Sciatic nerve (tissue), 2 donors: ENCODE data around the gene SLC6A17. TPM values are rescaled to one million over a fixed set of nuclear protein-coding genes. Genes with fewer than 3 reads are reported as not detected.

ENCODE experiments used
- ATAC-seq: fragments of 200-7000 bp; cut with Tn5 transposase; one replicate; pipeline ENCODE4 v1.9.1; 2020; ENCODE audit warnings: mild to moderate bottlenecking, moderate library complexity
- DNase-seq: peaks from one replicate; pipeline ENCODE4 v3.0.0-alpha.2; 2020; ENCODE audit warnings: low spot score
- intact Hi-C: fragments of 100-400 bp; cut with DNase I; formaldehyde crosslinking; loops from one replicate; pipeline ENCODE4 v1.14.2; 2022
- total RNA-seq: library from RNA; stranded (reverse); fragmentation: NEBNext Ultra II Directional; extraction: Animal tissue kit (Norgen Biotek cat#: 25700); gene quantifications from one replicate; pipeline ENCODE4 v1.2.1, GENCODE V29; 2021
- donor health status: DM: no; HTN: no; CAD: no.
- donor health status: DM: no; HTN: no; CAD: no.

Gene SLC6A17
- total RNA-seq, 1 donor from 2014 or later = not detected

DNA sequence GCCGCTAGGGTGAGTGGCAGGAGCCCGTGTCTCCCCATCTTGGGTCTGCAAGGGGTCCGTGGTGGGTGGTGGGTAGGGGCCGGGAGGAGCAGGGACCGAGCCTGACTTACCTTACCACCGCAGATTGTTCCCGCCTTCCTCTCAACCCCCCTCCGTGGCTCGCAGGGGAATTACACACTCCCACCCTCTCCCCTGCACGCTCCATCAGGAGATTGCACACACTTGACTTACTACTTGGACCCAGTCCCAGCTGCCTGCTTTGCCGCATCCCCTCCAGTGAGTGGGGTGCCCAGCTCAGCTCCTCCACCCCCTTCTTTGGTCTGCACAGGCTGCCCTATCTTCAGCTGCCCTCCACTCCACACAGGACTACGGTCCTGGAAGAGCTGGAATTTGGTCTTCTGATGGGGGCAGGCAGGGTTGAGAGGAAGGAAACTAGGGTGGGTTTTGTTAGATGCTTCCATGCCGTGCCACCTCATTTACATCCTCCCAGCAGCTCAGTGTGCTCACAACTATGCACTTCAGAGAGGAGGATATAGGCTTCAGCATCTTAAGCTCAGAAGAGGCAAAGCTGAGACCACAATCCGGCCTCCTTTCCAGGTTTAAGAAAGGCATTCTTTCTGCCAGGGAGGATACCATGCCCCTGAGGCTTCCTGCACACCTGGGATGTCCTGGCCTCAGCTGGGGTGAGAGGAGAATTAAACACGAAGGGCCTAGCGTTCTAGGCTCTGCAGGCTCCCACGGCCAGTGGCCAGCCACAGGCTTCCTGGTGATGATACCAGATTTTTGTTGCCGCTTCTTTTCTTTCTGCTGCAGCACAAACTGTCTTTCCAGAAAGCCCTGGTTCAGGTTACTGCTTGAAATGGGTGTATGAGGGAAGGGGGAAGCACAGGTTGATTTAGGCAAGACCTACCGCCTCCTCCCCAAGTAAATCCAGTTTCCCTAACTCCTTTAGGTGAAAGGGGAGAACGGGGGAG, 62.2 kb downstream of the SLC6A17 start:
- no peak for ATAC-seq

DNA sequence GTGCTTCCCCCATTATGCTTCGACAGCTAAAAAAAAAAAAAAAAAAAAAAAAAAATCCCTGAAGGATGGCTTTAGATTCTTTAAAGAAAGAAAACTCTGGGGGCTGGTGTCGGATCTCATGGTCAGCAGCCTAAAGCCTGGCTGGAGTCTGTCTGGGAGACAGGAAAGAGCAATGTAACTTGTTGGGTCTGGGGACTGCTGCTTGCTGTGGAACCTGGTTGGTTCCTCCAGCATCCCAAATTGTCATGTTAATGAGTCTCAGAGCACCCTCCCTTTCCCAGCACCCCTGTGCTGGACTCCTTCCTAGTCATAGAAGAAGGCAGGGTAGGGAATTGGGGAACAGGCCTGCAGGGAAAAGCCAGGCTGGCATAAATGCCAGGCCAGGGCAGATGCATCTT, 62.8 kb downstream of the SLC6A17 start:
- DNase-seq (no peak), ATAC-seq (no peak)
- intact Hi-C loops = no loop called here

More for the DNA sequence above, 62.2 kb downstream of the SLC6A17 start:
- no peak for DNase-seq
- intact Hi-C loops = no loop called here

DNA sequence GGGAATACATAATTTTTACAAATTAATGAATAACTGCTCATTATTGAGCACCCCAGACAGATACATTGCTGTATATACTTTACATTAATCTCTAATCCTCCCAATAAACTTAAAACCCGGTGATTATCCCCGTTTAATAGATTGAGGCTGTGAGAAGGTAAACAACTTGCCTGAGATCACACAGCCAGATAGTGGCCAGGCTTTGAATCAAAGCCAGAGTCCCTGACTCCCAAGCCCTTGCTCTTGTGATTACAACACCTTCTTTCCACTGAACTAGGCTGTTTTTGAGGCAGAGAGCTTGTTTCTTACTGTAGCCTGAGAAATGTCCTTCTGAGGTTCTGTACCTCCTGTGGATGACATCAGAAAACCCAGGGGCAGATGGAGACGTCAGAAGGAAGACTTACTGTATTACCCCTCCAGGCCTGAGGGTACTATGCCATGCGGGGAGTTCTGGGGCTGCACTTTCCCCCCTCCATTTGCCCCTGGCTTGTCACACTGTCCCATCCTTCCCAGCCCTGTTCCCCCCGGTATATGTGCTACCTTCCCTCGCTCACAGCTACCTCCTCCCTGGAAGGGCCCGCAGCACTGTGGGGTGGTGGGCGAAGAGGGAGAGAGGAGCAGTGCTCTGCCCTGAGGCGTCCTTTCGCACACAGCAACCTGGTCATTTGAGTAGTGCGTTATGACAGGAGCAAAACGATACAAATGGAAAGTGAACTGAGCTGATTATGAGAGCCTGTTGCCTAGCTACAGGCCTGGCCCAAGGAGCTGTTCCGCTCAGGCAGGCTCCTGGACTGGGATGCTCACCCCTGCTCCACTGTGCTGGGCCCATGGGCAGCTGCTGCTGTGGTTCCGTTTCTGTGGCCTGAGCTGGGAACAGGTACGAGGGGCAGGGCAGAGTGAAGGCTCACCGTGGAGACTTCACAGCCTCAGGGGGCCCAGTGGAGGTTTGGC, 64.4 kb downstream of the SLC6A17 start:
- intact Hi-C loops = no loop called here
- DNase-seq (no peak), ATAC-seq (no peak)

DNA sequence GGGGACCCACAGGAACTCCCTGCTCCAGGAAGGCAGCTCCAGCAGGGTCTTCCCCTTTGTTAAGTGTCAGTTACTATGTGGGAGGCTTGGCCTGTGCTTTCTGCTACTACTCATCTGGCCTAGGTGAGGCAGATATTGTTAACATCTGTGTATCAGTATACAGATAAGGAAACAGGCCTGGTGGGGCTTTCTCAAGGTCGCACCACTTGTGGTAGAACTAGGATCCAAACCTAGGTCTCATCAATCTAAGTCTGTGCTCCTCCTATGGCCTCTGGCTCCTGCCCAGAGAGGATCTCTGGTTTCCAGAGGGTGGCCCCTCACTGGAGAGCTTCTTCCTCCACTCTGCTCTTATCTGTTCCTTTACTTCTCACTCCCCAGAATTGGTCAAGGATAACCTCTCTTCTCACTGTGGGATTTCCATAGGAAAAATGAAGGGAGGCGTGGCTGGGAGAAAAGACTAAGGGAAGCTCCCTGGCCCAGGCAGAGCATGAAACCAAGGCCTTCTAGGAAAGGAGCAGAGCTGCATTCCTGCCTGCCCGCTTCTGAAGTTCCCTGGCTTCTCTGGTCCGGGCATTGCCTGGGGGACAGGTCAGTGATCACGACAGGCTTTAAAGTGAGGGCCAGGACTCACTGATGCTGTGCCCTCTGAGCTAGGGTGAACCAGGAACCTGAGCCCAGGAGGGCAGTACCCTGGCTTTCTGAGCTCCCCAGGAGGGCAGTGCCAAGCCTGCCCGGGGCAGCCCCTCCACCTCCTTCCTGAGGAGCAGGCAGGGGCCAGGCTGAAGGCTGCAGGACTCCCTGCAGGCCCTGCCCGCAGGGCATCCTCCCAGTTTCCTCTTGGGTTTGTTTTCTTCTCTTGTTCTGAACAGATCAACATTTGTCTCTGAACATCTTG, 65.6 kb downstream of the SLC6A17 start:
- ATAC-seq (no peak), DNase-seq (no peak)
- intact Hi-C loops = no loop called here

DNA sequence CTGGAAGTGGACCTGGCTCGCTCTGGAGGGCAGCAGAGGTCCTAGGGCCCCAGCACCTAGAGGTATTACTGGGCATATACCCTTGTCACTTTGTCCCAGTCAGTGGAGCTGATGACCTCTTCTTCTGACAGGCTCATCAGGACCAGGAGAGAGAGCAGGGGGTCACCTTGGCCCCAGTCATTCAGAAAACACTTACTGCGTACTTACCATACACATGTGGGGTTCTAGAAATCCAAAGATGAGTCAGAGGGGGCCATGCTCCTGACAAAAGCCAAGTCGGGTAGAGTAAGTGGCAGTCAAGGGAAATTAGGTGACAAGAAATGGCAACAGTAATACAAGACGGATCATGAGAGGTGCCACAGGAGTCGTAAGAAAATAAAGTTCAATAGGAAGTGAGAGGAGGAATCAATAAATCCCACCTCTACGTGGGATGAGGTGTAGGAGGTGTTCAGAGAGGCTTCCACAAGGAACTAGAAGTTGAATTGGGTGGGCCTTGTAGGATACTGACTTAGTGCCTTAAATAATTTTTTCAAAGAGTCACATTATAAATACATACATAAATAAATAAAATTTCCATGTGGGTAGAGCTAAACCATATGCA, 66.7 kb downstream of the SLC6A17 start:
- no peak for ATAC-seq
- no peak for DNase-seq
- intact Hi-C loops = no loop called here

DNA sequence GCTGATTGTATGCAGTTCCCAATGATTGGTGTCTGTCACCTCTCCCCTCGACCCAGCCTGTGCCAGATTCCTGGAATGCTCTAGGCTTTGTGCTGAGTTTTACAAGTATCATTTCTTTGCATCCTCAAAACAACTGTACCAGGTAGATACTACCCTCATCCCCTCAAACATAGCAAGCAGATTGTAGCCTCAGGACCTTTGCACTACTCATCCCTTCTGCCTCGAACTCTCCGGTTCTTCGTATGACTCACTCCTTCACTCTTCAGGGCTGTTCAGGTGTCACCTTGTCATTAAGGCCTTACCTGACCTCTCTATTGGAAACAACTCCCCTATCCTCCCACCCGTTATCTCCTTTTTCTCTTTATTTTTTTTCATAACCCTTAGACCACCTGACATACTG, 67.8 kb downstream of the SLC6A17 start:
- DNase-seq (no peak), ATAC-seq (no peak)
- intact Hi-C loops = no loop called here

DNA sequence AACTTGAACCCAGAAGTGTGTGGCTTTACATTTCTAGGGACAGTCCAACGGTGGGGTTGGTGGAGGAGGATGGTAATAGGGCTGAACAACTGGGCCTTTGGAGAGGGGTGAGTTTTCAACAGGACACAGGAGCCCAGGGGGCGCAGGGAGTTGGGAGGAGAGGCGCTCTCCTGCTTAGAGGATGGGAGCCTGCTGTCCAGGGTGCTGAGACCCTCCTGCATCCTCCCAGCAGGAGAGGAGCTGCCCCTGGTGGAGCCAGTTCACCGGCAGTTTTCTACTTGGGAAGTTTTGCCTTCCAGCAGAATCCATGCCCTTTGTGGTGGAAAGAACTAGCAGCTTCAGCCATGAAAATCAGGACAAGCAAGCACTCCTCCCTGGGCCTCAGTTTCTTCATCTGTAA, 68.4 kb downstream of the SLC6A17 start:
- DNase-seq (no peak), ATAC-seq (no peak)
- intact Hi-C loops = no loop called here

DNA sequence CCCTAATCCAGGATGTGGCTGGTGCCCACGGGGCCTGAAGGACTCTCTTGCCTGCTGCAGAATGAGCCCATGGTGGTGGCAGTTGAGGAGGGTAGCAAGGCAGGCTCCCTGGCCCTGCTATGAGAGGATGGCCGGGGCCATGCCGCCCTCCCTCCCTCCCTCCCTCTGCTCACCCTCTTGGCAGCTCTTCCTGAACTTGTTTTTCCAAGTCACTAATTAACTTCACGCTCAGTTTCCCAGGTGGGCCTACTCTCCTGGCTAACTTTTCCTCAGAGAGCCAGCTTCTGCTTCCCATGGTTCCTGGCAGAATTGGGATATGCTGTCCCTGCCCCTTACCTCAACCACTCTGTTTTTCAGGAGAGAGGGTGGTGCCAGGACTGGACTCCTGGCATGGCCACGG, 70.0 kb downstream of the SLC6A17 start:
- ATAC-seq (no peak), DNase-seq (no peak)
- intact Hi-C loops = no loop called here

DNA sequence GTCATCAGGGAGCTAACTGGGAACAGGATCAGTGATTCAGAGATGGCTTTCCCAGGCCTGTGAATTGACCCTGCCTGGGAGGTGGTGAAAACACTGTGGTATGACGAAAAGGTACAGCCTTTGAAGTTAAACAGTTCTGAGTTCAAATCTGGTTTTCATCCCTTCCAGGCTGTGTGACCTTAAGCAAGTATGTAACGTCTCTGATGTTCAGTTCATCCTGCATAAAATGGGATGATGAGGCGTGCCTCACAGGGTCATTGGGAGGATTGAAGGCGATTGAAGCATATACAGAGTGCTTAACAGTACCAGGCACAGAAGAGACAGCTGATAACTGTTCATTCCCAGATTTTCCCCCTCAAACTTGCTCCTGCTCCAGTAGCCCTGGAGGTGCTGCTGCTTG, 70.8 kb downstream of the SLC6A17 start:
- ATAC-seq (no peak), DNase-seq (no peak)
- intact Hi-C loops = no loop called here

DNA sequence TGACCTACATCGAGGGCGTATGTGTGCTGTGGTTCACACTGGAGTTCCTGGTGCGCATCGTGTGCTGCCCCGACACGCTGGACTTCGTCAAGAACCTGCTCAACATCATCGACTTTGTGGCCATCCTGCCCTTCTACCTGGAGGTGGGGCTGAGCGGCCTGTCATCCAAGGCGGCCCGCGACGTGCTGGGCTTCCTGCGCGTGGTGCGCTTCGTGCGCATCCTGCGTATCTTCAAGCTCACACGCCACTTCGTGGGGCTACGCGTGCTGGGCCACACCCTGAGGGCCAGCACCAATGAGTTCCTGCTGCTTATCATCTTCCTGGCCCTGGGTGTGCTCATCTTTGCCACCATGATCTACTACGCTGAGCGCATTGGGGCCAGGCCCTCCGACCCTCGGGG, 72.8 kb downstream of the SLC6A17 start:
- DNase-seq = no peak
- no peak for ATAC-seq
- intact Hi-C loops = no loop called here

DNA sequence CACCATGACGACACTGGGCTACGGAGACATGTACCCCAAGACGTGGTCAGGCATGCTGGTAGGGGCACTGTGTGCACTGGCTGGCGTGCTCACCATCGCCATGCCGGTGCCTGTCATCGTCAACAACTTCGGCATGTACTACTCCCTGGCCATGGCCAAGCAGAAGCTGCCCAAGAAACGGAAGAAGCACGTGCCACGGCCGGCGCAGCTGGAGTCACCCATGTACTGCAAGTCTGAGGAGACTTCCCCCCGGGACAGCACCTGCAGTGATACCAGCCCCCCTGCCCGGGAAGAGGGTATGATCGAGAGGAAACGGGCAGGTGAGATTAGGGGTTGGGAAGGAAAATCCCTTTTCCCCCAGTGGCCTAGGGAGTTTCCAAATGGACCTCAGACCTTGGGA, 73.3 kb downstream of the SLC6A17 start:
- DNase-seq = no peak
- ATAC-seq = no peak
- intact Hi-C loops = no loop called here

DNA sequence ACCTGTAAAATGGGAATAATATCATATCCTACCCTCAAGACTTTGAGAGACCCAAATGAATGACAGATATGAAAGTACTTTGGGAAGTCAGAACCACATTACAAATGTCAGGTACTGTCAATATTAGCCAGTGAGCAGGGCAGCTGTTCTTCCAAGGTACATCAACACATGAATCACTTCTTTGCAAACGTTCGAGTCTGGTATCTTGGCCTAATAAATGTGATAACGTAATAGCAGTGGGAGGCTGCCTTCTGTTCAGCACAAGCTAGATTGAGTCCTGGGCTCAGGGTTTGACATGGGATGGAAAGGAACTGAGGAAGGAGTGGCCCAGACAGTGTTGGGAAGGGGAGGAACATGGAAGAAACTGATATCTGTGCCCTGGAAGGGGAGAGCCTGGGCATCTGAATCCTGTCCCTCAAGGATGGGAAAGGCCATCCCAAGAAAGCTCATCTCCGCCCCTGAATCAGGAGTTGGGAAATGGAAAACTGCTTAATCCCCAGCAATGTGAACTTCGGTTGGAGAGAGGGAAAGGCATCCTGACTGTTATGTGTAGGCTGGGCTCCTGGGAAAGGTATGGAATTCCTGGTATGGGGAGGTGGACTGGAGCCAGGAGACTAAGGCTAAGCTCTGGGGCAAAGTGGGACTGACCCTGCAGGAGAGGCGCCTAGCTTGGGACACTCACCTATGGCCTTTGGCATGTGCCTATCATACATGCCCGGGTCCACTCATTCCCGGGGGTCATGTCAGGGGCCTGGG, 74.1 kb downstream of the SLC6A17 start:
- intact Hi-C loops = no loop called here
- no peak for DNase-seq
- no peak for ATAC-seq

DNA sequence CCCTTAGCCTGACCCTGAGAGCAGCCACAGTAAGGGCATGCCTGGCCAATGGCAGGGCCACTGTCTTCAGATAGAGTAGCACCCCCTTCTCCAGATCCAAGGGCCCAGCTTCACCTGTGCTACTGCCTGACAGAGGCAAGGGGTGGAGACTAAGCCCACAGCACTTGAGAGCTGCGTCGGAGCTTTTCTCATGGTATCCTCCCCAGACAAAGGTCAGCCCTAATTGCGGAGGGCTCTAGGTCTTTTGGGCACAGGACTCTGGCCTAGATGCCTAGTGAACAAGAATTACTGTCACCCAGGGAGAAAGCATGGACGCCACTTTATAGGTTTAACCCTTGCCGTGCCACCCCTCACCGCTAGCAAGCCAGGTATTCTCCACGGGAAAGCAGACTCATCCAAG, 74.9 kb downstream of the SLC6A17 start:
- ATAC-seq = no peak
- DNase-seq = no peak
- intact Hi-C loops = no loop called here

DNA sequence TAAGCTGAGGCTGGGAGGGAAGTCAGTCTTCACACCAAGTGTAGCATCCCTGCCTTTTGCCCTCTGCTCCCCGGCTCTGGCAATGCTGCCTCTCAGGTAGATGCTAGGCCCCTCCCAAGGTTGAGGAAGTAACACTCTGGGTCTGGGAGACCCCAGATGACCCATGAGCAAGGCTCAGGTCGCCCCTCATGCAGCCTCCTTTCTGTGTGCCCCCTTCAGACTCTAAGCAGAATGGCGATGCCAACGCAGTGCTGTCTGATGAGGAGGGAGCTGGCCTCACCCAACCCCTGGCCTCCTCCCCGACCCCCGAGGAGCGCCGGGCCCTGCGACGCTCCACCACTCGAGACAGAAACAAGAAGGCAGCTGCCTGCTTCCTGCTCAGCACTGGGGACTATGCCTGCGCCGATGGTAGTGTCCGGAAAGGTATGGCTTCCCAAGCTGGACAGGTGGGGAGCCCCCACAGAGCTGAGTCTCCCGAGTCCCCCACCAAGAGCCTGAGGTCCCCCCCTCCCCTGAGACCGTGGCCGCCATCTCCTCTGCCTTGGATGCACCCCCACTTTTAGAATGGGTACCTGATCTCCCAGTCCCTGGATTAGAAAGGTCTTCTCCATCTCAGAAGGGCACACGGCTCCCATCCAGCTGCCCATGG, 75.6 kb downstream of the SLC6A17 start:
- no peak for ATAC-seq
- intact Hi-C loops = no loop called here
- DNase-seq = no peak

DNA sequence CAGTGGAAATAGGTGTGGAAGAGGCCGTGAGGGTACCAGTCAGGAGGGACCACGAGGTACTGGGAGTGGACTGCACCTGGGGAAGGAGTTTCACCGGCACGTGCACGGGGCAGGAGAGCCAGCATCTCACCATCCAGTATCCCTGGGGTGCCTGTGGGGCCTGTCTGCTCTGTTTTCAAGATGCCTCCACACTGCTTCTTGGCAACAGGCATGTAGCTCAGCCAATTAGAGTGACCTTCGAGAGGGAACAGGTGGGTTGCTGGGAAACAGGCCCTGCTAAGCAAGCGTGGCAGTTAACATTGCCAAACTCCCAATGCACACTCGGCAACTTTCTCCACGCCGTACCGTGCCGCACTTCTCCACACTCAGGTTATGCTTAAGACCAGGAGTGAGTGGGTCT, 77.5 kb downstream of the SLC6A17 start:
- ATAC-seq (no peak), DNase-seq (no peak)
- intact Hi-C loops = no loop called here

DNA sequence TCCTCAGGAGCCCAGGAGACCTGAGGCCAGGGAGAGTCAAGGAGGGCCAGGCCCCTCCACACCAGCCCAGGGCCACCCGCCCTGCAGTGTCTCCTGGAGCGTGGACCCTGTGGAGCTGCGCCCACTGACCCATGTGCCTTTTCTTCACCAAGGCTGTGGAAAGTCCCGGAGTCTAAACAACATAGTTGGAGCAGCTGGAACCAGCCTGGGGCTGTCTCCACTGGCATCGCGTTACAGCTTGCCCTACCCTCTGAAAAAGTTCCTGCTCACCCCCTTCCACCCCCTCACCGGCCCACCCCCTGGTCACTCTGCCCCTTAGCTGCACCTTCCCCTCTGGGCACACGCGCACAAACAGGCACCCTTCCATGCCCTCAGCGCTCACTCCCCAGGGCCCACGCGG, 78.1 kb downstream of the SLC6A17 start:
- intact Hi-C loops = no loop called here
- no peak for ATAC-seq

DNA sequence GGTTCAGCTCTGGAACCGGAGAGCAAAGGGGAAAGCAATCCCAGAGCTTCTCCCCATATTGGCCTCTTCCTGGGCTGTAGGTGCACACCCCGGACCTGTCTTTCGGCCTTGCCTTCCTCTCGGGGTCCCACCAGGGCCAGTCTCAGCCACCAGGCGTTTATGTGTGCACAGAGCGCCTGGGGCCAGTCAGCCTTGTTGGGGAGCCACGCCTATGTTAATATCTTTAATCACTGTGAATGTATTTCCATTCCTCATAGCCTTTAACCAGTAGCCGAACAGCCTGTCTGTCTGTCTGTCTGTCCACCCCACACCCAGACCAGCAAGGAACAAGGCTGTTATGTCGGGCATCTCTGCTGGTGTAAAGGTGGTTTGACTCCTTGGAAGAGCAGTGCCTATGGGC, 78.6 kb downstream of the SLC6A17 start:
- ATAC-seq = no peak
- intact Hi-C loops = no loop called here

More for the DNA sequence above, 78.1 kb downstream of the SLC6A17 start:
- DNase-seq = no peak

More for the DNA sequence above, 78.6 kb downstream of the SLC6A17 start:
- no peak for DNase-seq
